Lower lobe of right lung (tissue), 2 donors: ENCODE data around the gene FRMD3. TPM values are rescaled to one million over a fixed set of nuclear protein-coding genes. Genes with fewer than 3 reads are reported as not detected.

ENCODE experiments used
- ATAC-seq, 2 donors: fragments of 200-7000 bp; cut with Tn5 transposase; one replicate each; pipeline ENCODE4 v1.9.1; 2020 to 2022; ENCODE audit warnings: mild to moderate bottlenecking in 2 of 2, moderate library complexity in 2 of 2
- DNase-seq: peaks from one replicate; pipeline ENCODE4 v3.0.0-alpha.2; 2020
- H3K27ac ChIP-seq: fragments of 200-600 bp; one replicate; pipeline ENCODE4 v1.8.0; 2022
- H3K27me3 ChIP-seq: fragments of 200-600 bp; one replicate; pipeline ENCODE4 v1.8.0; 2022; ENCODE audit warnings: low read depth
- H3K36me3 ChIP-seq: fragments of 200-600 bp; one replicate; pipeline ENCODE4 v1.8.0; 2022; ENCODE audit warnings: mild to moderate bottlenecking
- H3K4me1 ChIP-seq: fragments of 200-600 bp; one replicate; pipeline ENCODE4 v1.8.0; 2022
- H3K4me3 ChIP-seq: fragments of 200-600 bp; one replicate; pipeline ENCODE4 v1.8.0; 2022; ENCODE audit warnings: mild to moderate bottlenecking
- H3K9me3 ChIP-seq: fragments of 200-600 bp; one replicate; pipeline ENCODE4 v1.8.0; 2022
- intact Hi-C: fragments of 100-400 bp; cut with DNase I; formaldehyde crosslinking; loops from one replicate; pipeline ENCODE4 v1.11.0; 2022
- total RNA-seq: library from RNA; stranded (reverse); fragmentation: NEBNext Ultra II Directional; extraction: Animal tissue kit (Norgen Biotek cat#: 25700); gene quantifications from one replicate; pipeline ENCODE4 v1.2.1, GENCODE V29; 2021
- TF ChIP-seq, protein P1 (sequence below): fragments of 200-600 bp; IDR thresholded peaks from one replicate; pipeline ENCODE4 v1.8.0; 2022; ENCODE audit warnings: antibody characterized with exemption, mild to moderate bottlenecking
- donor health status: DM: no; HTN: yes; CAD: no; lungs with severe emphysema.

FRMD3 gene
- total RNA-seq, 1 donor from 2014 or later: 9.7 TPM

DNA sequence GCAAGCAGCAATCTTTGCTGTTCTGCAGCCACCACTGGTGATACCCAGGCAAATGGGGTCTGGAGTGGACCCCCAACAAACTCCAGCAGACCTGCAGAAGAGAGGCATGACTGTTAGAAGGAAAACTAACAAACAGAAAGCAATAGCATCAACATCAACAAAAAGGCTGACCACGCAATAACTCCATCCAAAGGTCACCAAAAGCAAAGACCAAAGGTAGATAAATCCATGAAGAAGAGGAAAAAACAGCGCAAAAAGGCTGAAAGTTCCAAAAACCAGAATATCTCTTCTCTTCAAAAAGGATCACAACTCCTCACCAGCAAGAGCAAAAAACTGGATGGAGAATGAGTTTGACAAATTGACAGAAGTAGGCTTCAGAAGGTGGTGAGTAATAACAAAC, 23.4 kb downstream of the FRMD3 start:
- intact Hi-C loops: no loop called here
- Histone ChIP-seq H3K27ac (no peak overlapping the region), H3K4me1 (peaks cover 12% of the 10 kb centered on the region), H3K36me3 (no peaks in the 10 kb centered on the region), H3K9me3 (no peaks in the 10 kb centered on the region), H3K27me3 (no peaks in the 10 kb centered on the region), H3K4me3 (no peak overlapping the region)
- no peak for DNase-seq
- TF ChIP-seq, protein P1, sequence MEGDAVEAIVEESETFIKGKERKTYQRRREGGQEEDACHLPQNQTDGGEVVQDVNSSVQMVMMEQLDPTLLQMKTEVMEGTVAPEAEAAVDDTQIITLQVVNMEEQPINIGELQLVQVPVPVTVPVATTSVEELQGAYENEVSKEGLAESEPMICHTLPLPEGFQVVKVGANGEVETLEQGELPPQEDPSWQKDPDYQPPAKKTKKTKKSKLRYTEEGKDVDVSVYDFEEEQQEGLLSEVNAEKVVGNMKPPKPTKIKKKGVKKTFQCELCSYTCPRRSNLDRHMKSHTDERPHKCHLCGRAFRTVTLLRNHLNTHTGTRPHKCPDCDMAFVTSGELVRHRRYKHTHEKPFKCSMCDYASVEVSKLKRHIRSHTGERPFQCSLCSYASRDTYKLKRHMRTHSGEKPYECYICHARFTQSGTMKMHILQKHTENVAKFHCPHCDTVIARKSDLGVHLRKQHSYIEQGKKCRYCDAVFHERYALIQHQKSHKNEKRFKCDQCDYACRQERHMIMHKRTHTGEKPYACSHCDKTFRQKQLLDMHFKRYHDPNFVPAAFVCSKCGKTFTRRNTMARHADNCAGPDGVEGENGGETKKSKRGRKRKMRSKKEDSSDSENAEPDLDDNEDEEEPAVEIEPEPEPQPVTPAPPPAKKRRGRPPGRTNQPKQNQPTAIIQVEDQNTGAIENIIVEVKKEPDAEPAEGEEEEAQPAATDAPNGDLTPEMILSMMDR: no peak
- ATAC-seq: no peak

DNA sequence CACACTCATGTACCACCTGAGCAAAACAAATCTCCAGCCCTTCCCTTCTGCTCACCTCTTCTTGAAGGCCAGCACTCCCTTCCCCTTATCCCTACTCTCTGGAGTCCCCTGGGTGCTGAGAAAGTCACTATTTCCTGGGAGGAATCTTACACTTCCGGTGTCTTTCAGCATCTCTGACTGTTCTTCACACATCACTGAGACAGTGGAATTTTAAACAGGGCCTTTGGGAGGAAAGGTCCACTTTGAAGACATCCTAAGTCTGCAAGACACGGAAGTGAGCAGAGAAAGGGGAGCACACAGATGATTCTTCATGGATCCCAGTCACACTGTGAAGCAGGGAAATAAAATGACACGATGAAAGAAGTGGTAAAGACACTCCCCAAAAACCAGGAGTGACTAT, 25.6 kb downstream of the FRMD3 start:
- TF ChIP-seq, protein P1: no peak
- no peaks in the 10 kb centered on the region for H3K9me3 ChIP-seq
- H3K4me1 ChIP-seq: peaks cover 20% of the 10 kb centered on the region
- no peaks in the 10 kb centered on the region for H3K27me3 ChIP-seq
- DNase-seq (no peak), ATAC-seq (no peak)
- no peak overlapping the region for H3K4me3 ChIP-seq
- intact Hi-C loops: no loop called here
- no peak overlapping the region for H3K27ac ChIP-seq
- no peaks in the 10 kb centered on the region for H3K36me3 ChIP-seq

DNA sequence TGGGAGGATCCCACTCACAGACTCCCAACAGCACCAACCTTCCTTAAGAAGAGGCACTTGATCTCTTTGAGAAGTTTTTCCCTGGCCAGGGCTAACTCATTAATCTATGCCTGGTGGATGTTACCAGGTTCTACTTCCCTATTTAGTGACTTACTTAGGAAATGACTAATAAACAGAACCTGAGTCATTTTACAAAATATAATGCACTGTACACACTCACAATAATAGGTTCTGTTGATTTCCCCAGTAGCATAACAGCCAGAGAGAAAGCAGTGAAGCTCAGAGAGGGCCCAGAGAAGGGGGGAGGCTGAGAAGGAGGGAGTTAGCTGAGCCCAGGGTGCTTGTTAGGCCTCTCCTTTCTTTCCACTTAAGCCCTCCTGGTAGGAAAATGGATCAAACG, 27.1 kb downstream of the FRMD3 start:
- H3K27ac ChIP-seq: no peak overlapping the region
- no peaks in the 10 kb centered on the region for H3K27me3 ChIP-seq
- peaks cover 20% of the 10 kb centered on the region for H3K4me1 ChIP-seq
- no peaks in the 10 kb centered on the region for H3K9me3 ChIP-seq
- DNase-seq: no peak
- H3K4me3 ChIP-seq: no peak overlapping the region
- intact Hi-C loops: no loop called here
- H3K36me3 ChIP-seq: no peaks in the 10 kb centered on the region
- peak; percentile 65 to 82 for ATAC-seq
- TF ChIP-seq, protein P1: no peak

DNA sequence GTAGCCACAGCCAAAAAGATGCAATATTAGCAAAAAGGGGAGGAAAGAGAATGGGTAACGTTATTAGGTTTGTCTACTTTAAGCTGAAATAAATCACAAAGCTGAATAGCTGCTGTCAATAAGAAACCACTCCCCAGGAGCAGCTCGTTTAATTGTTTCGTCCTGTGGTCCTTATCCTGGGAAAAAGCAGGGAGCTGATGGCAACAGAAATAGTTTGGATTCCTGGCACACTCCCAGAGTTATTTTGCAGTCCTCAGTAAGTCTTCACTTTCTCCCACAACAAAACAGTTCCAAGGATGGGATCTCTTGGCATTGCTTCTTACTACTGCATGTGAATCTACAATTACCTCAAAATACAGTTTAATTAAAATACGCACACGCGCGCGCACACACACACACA, 28.8 kb downstream of the FRMD3 start:
- peaks cover 20% of the 10 kb centered on the region for H3K4me1 ChIP-seq
- ATAC-seq (no peak), DNase-seq (no peak)
- H3K36me3 ChIP-seq: no peaks in the 10 kb centered on the region
- no peak overlapping the region for H3K27ac ChIP-seq
- H3K4me3 ChIP-seq: no peak overlapping the region
- TF ChIP-seq, protein P1: no peak
- H3K27me3 ChIP-seq: no peaks in the 10 kb centered on the region
- no peaks in the 10 kb centered on the region for H3K9me3 ChIP-seq
- intact Hi-C loops: no loop called here

GRCh38 chr9:83508067-83508466, 30.1 kb downstream of the FRMD3 start:
- intact Hi-C loops: no loop called here
- DNase-seq: no peak
- no peak for ATAC-seq

More at GRCh38 chr9:83508067-83508466, 30.1 kb downstream of the FRMD3 start:
- no peaks in the 10 kb centered on the region for H3K9me3 ChIP-seq
- TF ChIP-seq, protein P1: no peak
- no peak overlapping the region for H3K27ac ChIP-seq
- H3K4me1 ChIP-seq: peaks cover 20% of the 10 kb centered on the region
- H3K27me3 ChIP-seq: no peaks in the 10 kb centered on the region
- no peaks in the 10 kb centered on the region for H3K36me3 ChIP-seq
- H3K4me3 ChIP-seq: no peak overlapping the region
